Activated CD4-positive, alpha-beta T cell treated with anti-CD3 and anti-CD28 coated beads, Interleukin-2, amount 10 ng/mL, durations not matched to agents 24 days and 14 days (primary cell): ENCODE data around the gene MYCBPAP. TPM values are rescaled to one million over a fixed set of nuclear protein-coding genes. Genes with fewer than 3 reads are reported as not detected.
"Not testable (repeated sequence)": the region's sequence is repeated elsewhere in the genome, so short reads cannot be mapped to it uniquely, and the experiment has no call there.

Source experiments
- DNase-seq: peaks from one replicate; pipeline ENCODE4 v3.0.0; 2022
- H3K27ac Mint-ChIP-seq: one replicate; pipeline ENCODE4 v1.8.0; 2022; ENCODE audit warnings: mild to moderate bottlenecking, mixed read lengths
- H3K27me3 Mint-ChIP-seq: one replicate; pipeline ENCODE4 v1.8.0; 2022; ENCODE audit warnings: mixed read lengths
- H3K36me3 Mint-ChIP-seq: one replicate; pipeline ENCODE4 v1.8.0; 2022; ENCODE audit warnings: low read depth, mild to moderate bottlenecking, mixed read lengths
- H3K4me1 Mint-ChIP-seq: one replicate; pipeline ENCODE4 v1.8.0; 2021; ENCODE audit warnings: mixed read lengths
- H3K4me3 Mint-ChIP-seq: one replicate; pipeline ENCODE4 v1.8.0; 2022; ENCODE audit warnings: mild to moderate bottlenecking, moderate library complexity, mixed read lengths
- H3K9me3 Mint-ChIP-seq: one replicate; pipeline ENCODE4 v1.8.0; 2021; ENCODE audit warnings: mixed read lengths
- intact Hi-C: fragments of 100-400 bp; cut with micrococcal nuclease; formaldehyde crosslinking; loops from one replicate; pipeline ENCODE4 v1.15.1; 2023
- total RNA-seq: library from RNA; stranded (reverse); gene quantifications from 2 replicates; pipeline ENCODE4 v1.2.3, GENCODE V29; 2022

The MYCBPAP gene
- total RNA-seq, 1 donor from 2014 or later, result 3.5 TPM

DNA sequence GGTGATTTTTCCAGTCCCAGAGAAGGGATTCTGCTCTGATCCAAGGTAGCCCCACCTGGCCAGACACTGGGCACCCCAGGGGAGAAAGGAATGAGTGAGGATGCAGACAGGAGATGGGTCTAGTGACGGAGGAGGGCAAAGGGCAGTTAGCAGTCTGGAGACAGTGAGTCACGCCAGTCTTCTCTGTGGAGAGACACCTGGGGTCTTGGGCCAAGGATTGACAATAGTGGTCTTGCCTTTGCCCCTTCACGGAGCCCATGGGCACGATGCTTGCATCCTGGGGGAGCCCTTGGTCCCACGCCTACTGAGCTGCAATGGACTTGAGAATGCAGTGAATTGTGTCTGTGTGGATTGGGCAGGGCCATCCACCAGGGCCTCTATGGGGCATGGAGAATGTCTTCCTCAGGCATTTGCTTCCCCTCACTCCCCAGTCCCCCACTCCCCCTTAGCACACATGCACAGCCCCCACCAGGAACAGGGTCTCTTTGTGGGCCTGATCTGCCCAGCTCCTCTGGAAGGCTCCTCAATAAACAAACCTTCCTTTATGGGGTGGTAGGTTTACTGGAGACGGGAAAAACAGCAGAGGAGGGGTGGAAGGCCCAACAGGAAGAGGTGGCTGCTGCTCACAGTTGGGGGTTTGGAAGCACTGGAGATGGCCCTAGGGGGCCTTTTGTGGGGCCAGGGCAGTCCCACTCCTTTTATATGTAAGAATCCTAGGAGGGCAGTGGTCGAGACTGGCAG lies 41.0 kb upstream of the MYCBPAP start:
- no peak for DNase-seq
- Mint-ChIP-seq H3K27ac (no peak overlapping the region), H3K4me3 (no peak overlapping the region), H3K27me3 (peaks cover 22% of the 10 kb centered on the region), H3K4me1 (peaks cover 3% of the 10 kb centered on the region), H3K9me3 (no peaks in the 10 kb centered on the region), H3K36me3 (no peaks in the 10 kb centered on the region)
- intact Hi-C loops, result no loop called here

DNA sequence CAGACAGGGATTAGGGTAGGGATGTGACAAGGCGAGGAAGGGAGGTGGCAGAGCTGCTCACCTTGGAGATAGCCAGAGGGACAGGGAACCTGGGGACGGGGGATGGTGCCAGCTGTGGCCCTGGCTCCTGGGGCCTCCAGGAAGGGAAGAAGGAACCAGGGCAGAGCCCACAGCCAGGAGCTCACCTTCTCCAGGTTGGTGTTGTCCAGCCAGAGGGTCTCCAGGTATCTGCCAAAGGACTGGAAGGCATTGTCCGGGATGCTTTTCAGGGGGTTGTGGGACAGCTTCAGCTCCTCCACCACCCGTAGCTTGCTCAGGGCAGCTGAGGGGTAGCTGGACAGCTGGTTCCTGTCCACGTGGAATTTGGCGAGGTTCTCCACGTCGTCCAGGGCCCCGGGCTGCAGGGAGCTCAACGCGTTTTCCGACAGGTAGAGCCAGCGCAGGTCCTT lies 40.4 kb upstream of the MYCBPAP start:
- Mint-ChIP-seq H3K9me3 (no peaks in the 10 kb centered on the region), H3K4me3 (no peak overlapping the region), H3K36me3 (no peaks in the 10 kb centered on the region), H3K27me3 (peaks cover 22% of the 10 kb centered on the region), H3K4me1 (peaks cover 3% of the 10 kb centered on the region), H3K27ac (no peak overlapping the region)
- intact Hi-C loops, result no loop called here
- DNase-seq, result no peak

DNA sequence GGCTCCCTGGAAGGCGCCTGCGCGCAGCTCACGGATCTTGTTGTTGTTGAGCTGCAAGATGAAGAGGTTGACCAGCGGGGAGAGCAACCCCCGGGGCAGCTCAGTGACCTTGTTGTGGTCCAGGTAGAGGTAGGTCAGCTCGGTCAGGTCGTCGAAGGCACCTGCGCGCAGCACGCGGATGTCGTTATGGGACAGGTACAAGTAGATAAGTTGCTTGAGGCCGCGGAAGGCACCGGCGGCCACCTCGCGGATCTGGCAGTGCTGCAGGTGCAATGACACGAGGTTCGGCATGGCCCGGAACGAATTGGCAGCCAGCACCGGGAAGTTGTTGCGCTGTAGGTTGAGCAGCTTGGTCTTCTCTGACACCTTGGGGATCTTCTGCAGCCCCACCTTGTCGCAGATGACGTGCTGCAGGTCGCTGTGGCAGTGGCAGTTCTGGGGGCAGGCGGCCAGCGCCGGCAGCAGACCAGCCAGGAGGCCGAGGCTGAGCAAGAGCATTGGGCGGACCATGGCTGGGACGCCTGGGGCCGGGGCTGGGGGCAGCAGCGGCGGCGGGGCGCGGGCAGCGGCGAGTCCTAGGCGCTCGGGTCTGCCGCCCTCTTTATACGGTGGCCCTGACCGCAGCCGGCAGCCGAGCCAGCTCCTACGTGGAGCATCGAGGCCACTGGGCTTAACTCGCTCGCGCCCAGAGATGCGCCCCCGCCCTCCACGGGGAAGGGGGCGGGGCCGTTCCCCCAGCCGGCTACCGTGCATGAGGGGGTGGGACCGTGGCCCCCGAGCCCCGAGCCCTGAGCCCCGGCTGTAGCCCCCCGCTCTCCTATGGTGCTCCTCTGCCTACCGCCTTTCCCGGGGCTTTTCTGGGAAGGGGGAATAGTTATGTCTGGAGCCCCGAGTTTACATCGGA lies 39.7 kb upstream of the MYCBPAP start, which contains the start of gene CHAD:
TSS of gene CHAD (minus strand) at position 577 of the 904 bp plus-strand sequence. CDS start at position 510, 67 bp downstream.
- peaks cover 3% of the 10 kb centered on the region for H3K4me1 Mint-ChIP-seq
- no peak within 1 kb of the TSS for H3K27ac Mint-ChIP-seq
- H3K4me3 Mint-ChIP-seq, result no peak within 1 kb of the TSS
- no peak for DNase-seq
- H3K36me3 Mint-ChIP-seq, result peaks cover under 1% of the 10 kb centered on the region
- H3K27me3 Mint-ChIP-seq, result peaks cover 22% of the 10 kb centered on the region
- H3K9me3 Mint-ChIP-seq, result no peaks in the 10 kb centered on the region
- intact Hi-C loops, result no loop called here

GRCh38 chr17:50469208-50469605 lies 39.0 kb upstream of the MYCBPAP start:
- H3K4me1 Mint-ChIP-seq, result peaks cover 3% of the 10 kb centered on the region
- H3K27ac Mint-ChIP-seq, result no peak overlapping the region
- H3K36me3 Mint-ChIP-seq, result peaks cover 2% of the 10 kb centered on the region
- intact Hi-C loops, result no loop called here
- H3K9me3 Mint-ChIP-seq, result no peaks in the 10 kb centered on the region
- no peak for DNase-seq
- H3K27me3 Mint-ChIP-seq, result peaks cover 22% of the 10 kb centered on the region
- no peak overlapping the region for H3K4me3 Mint-ChIP-seq

- intact Hi-C loops, result no loop called here
- Mint-ChIP-seq H3K9me3 (no peaks in the 10 kb centered on the region), H3K36me3 (peaks cover 2% of the 10 kb centered on the region), H3K4me3 (no peak overlapping the region), H3K27me3 (peaks cover 22% of the 10 kb centered on the region), H3K4me1 (peaks cover 3% of the 10 kb centered on the region), H3K27ac (no peak overlapping the region)
- no peak for DNase-seq
Observed at GRCh38 chr17:50469671-50470305, 38.5 kb upstream of the MYCBPAP start.

GRCh38 chr17:50470426-50470825 lies 37.8 kb upstream of the MYCBPAP start:
- Mint-ChIP-seq H3K36me3 (peaks cover 2% of the 10 kb centered on the region), H3K4me3 (no peak overlapping the region), H3K9me3 (no peaks in the 10 kb centered on the region), H3K27ac (no peak overlapping the region), H3K4me1 (peaks cover 3% of the 10 kb centered on the region), H3K27me3 (peaks cover 22% of the 10 kb centered on the region)
- intact Hi-C loops, result no loop called here
- DNase-seq, result no peak

GRCh38 chr17:50471009-50471905 lies 37.0 kb upstream of the MYCBPAP start:
- DNase-seq, result no peak
- intact Hi-C loops, result no loop called here
- no peak overlapping the region for H3K4me3 Mint-ChIP-seq
- peaks cover 2% of the 10 kb centered on the region for H3K36me3 Mint-ChIP-seq
- no peaks in the 10 kb centered on the region for H3K9me3 Mint-ChIP-seq
- H3K27ac Mint-ChIP-seq, result no peak overlapping the region
- peaks cover 23% of the 10 kb centered on the region for H3K27me3 Mint-ChIP-seq
- H3K4me1 Mint-ChIP-seq, result peaks cover 3% of the 10 kb centered on the region

GRCh38 chr17:50472286-50472685 lies 36.0 kb upstream of the MYCBPAP start:
- H3K36me3 Mint-ChIP-seq, result peaks cover 2% of the 10 kb centered on the region
- H3K27me3 Mint-ChIP-seq, result peaks cover 26% of the 10 kb centered on the region
- DNase-seq, result no peak
- H3K27ac Mint-ChIP-seq, result no peak overlapping the region
- intact Hi-C loops, result no loop called here
- H3K4me1 Mint-ChIP-seq, result peaks cover 3% of the 10 kb centered on the region
- no peaks in the 10 kb centered on the region for H3K9me3 Mint-ChIP-seq
- H3K4me3 Mint-ChIP-seq, result no peak overlapping the region

DNA sequence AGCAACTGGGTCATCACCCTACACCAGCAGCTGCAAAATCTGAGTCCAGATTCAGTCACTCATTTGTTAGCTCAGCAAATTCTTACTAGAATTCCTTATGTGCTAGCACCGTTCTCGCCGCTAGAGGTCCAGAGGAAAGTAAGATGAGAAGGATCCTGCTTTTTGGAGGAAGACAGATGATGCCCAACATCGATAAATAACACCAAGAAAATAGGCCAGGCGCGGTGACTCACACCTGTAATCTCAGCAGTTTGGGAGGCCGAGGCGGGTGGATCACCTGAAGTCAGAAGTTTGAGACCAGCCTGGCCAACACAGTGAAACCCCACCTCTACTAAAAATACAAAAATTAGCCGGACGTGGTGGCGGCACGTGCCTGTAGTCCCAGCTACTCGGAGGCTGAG lies 35.5 kb upstream of the MYCBPAP start:
- H3K4me1 Mint-ChIP-seq, H3K4me3 Mint-ChIP-seq, DNase-seq, H3K9me3 Mint-ChIP-seq, H3K27ac Mint-ChIP-seq, intact Hi-C loops, H3K36me3 Mint-ChIP-seq: not testable (repeated sequence)
- peaks cover 22% of the 10 kb centered on the region for H3K27me3 Mint-ChIP-seq

GRCh38 chr17:50473901-50474300 lies 34.3 kb upstream of the MYCBPAP start:
- Mint-ChIP-seq H3K27me3 (peaks cover 15% of the 10 kb centered on the region), H3K36me3 (peaks cover 2% of the 10 kb centered on the region), H3K9me3 (no peaks in the 10 kb centered on the region), H3K4me3 (no peak overlapping the region), H3K4me1 (peaks cover 7% of the 10 kb centered on the region), H3K27ac (no peak overlapping the region)
- no peak for DNase-seq
- intact Hi-C loops, result no loop called here

GRCh38 chr17:50474523-50474922 lies 33.7 kb upstream of the MYCBPAP start:
- Mint-ChIP-seq H3K9me3 (no peaks in the 10 kb centered on the region), H3K27me3 (peaks cover 13% of the 10 kb centered on the region), H3K4me3 (no peak overlapping the region), H3K27ac (no peak overlapping the region), H3K36me3 (peaks cover 3% of the 10 kb centered on the region), H3K4me1 (peaks cover 8% of the 10 kb centered on the region)
- no peak for DNase-seq
- intact Hi-C loops, result no loop called here

GRCh38 chr17:50475362-50475761 lies 32.9 kb upstream of the MYCBPAP start:
- Mint-ChIP-seq H3K9me3 (no peaks in the 10 kb centered on the region), H3K27me3 (peaks cover 9% of the 10 kb centered on the region), H3K36me3 (peaks cover 4% of the 10 kb centered on the region)

More at GRCh38 chr17:50475362-50475761, 32.9 kb upstream of the MYCBPAP start:
- no peak overlapping the region for H3K27ac Mint-ChIP-seq
- intact Hi-C loops, result loop anchor here (5.0 kb wide), 1 partner anchor 232 kb away; the partner anchor contains the start of gene ANKRD40
- DNase-seq, result no peak
- H3K4me3 Mint-ChIP-seq, result no peak overlapping the region
- peaks cover 14% of the 10 kb centered on the region for H3K4me1 Mint-ChIP-seq
